ENCODE measurements around the gene TRIM61.
A peak's percentile ranks its signal among the peaks of the same experiment; 100 is the strongest.
"Not testable (repeated sequence)": the region's sequence is repeated elsewhere in the genome, so short reads cannot be mapped to it uniquely, and the experiment has no call there.

The TRIM61 gene

DNA sequence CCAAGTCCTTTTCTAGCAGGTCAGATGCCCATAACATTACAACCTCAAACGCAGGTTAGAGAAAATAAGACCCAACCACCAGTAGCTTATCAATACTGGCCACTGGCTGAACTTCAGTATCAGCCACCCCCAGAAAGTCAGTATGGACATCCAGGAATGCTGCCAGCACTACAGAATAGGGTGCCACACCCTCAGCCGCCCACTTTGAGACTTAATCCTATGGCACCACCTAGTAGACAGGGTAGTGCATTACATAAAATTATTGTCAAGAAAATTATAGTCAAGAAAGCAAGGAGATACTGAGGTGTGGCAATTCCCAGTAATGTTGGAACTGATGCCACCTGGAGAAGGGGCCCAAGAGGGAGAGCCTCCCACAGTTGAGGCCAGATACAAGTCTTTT, 19.9 kb upstream of the TRIM61 start:
- no peak for FAIRE-seq
- TF ChIP-seq, protein P1, sequence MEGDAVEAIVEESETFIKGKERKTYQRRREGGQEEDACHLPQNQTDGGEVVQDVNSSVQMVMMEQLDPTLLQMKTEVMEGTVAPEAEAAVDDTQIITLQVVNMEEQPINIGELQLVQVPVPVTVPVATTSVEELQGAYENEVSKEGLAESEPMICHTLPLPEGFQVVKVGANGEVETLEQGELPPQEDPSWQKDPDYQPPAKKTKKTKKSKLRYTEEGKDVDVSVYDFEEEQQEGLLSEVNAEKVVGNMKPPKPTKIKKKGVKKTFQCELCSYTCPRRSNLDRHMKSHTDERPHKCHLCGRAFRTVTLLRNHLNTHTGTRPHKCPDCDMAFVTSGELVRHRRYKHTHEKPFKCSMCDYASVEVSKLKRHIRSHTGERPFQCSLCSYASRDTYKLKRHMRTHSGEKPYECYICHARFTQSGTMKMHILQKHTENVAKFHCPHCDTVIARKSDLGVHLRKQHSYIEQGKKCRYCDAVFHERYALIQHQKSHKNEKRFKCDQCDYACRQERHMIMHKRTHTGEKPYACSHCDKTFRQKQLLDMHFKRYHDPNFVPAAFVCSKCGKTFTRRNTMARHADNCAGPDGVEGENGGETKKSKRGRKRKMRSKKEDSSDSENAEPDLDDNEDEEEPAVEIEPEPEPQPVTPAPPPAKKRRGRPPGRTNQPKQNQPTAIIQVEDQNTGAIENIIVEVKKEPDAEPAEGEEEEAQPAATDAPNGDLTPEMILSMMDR (IDR thresholded peaks at IDR 0.05; ENCODE audit: insufficient read depth, missing control alignments) = peak; percentile 24
- no peak for DNase-seq (ENCODE audit: insufficient read length, low spot score)

DNA sequence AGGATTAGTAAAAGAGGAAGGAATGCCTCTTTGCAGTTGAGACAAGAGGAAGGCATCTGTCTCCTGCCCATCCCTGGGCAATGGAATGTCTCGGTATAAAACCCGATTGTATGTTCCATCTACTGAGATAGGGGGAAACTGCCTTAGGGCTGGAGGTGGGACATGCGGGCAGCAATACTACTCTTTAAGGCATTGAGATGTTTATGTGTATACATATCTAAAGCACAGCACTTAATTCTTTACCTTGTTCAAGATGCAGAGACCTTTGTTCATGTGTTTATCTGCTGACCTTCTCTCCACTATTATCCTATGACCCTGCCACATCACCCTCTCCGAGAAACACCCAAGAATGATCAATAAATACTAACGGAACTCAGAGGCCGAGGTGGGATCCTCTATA, 18.7 kb upstream of the TRIM61 start:
- FAIRE-seq; DNase-seq (ENCODE audit: insufficient read length, low spot score): not testable (repeated sequence)

DNA sequence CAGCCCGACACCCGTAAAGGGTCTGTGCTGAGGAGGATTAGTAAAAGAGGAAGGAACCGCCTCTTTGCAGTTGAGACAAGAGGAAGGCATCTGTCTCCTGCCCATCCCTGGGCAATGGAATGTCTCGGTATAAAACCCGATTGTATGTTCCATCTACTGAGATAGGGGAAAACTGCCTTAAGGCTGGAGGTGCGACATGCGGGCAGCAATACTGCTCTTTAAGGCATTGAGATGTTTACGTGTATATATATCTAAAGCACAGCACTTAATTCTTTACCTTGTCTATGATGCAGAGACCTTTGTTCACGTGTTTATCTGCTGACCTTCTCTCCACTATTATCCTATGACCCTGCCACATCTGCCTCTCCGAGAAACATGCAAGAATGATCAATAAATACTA, 13.3 kb upstream of the TRIM61 start:
- not testable (repeated sequence) for FAIRE-seq; DNase-seq (ENCODE audit: insufficient read length, low spot score)

DNA sequence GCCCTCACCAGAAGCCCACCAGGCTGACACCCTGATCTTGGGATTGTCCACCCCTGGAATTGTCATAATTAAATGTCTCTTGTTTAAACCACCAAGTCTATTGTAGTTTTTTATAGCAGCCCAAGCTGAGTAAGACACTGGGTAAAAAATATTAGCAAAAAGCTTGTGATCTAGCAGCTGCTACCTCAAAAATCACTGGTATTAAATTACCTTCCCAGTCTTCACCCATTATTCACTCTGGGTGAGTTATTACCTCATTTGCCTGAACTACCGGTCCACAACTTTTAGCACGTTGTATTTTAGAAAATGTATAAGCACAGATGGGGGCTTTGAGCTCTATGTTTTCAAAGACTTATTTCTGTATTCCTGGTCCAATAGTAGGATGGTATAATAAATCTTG, 12.0 kb upstream of the TRIM61 start:
- no peak for DNase-seq (ENCODE audit: insufficient read length, low spot score)
- TF ChIP-seq, protein P1 (IDR thresholded peaks at IDR 0.05; ENCODE audit: insufficient read depth, missing control alignments) = no peak
- FAIRE-seq = no peak

DNA sequence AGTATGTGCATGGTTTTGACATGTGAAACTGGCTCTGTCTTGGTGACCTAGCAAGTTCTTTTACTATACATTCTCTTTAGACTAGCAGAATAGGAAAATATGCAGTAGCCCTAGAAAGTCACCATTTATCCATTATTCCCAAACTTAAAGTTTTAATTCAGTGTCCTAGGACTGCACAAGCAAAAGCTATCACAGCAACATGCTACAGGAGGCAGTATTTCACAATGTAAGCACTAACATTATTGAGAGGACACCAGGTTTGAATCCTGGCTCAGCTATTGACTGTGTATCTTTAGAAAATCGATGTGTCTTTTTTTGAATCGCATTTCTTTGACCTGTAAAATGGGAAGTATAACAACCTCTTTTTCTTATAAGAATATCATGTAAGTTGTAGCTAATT, 5.5 kb downstream of the TRIM61 start:
- TF ChIP-seq, protein P1 (IDR thresholded peaks at IDR 0.05; ENCODE audit: insufficient read depth, missing control alignments) = peak; percentile 10
- not testable (repeated sequence) for FAIRE-seq; DNase-seq (ENCODE audit: insufficient read length, low spot score)

DNA sequence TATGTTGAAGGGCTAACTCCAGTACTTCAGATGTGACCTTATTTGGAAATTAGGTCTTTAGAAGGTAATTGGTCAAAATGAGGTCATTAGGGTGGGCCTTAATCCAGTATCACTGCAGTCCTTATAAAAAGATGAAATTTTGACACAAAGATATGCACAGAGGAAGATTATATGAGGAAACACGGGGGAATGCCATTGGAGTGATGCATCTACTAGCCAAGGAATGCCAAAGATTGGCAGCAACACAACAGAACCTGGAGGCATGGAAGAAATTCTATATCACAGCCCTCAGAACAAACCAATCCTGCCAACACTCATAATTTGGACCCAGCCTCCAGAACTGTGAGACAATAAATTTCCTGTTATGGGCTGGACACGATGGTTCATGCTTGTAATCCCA, 17.6 kb downstream of the TRIM61 start:
- DNase-seq (ENCODE audit: insufficient read length, low spot score) = no peak

DNA sequence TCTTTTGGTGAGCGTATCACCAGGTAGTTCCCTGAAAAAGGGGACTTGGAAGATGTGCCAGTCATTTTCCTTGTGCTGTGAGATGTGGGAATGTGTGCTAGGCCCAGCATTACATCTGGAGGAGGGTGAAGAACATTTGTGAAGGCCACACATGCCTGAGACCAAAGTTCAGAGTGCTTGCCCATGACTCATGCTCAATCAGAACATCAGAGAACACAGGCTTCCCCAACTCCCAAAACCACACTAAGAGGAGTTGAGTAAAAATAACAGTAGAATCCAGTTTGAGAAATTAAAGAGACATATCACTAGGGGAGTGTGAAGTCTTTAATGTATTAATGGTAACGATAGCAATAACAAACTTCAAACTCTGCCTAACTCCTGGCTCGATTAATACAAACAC, 18.0 kb downstream of the TRIM61 start:
- FAIRE-seq; DNase-seq (ENCODE audit: insufficient read length, low spot score): not testable (repeated sequence)

More for the DNA sequence above, 17.6 kb downstream of the TRIM61 start:
- TF ChIP-seq, protein P1 (IDR thresholded peaks at IDR 0.05; ENCODE audit: insufficient read depth, missing control alignments) = no peak
- no peak for FAIRE-seq

DNA sequence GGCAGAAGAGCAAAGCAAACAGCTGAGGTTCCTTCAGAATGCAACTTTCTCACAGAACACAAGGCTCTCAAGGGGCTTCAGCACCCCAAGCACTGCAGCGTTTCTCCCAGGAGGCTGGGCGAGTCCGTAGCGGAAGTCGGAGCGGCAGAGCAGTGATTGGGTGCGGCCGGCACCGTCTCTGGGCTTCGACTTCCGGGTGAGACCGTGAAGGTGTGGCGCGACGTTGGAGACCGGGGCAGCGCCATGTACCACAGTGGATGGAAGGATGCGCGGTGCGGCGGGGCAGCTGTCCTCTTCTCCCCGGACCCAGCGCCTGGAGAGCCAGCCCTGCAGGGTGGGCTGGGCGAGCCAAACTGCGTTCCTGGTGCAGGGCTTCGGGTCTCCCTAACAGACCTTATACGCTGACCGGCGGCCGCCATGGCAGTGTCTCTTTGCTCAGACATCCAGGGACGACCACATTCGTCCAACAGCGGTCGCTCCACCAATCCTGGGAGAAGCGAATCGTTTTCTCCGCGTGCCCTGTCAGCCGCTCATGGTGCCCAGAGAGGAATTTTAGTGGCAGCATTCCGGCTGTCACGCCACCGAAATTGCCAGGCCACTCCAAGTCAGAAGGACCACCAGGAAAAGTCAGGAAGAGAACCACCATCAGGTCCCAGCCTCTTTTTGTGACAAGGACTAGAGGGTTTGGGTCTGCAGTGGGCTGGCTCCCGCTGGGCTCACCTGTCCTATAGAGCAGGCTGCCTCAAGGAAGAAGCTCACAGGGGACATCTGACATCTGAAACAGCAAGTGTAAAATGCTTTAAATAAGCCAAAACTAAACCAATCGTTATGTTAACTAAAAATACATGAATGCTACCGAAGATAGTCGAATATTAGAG, 20.5 kb downstream of the TRIM61 start:
- DNase-seq (ENCODE audit: insufficient read length, low spot score) (peak; percentile 67), FAIRE-seq (no peak)
- TF ChIP-seq, protein P1 (IDR thresholded peaks at IDR 0.05; ENCODE audit: insufficient read depth, missing control alignments) = no peak

Data from D721Med (cell line).